Mononuclear cell (primary cell): ENCODE data around the gene INPP5D. TPM values are rescaled to one million over a fixed set of nuclear protein-coding genes. Genes with fewer than 3 reads are reported as not detected.
"Not testable (repeated sequence)": the region's sequence is repeated elsewhere in the genome, so short reads cannot be mapped to it uniquely, and the experiment has no call there.

Source experiments
- H3K27me3 ChIP-seq: 2 replicates; pipeline ENCODE4 v1.6.0; 2011; ENCODE audit warnings: low read length, control low read depth; ENCODE audit not compliant: insufficient read depth
- H3K4me1 ChIP-seq: 2 replicates; pipeline ENCODE4 v1.5.1; 2011; ENCODE audit warnings: mild to moderate bottlenecking, low read length, control low read depth; ENCODE audit not compliant: insufficient read depth
- H3K4me3 ChIP-seq: 2 replicates; pipeline ENCODE4 v1.5.1; 2011; ENCODE audit warnings: mild to moderate bottlenecking, low read length, moderate library complexity
- H3K9me3 ChIP-seq: 2 replicates; pipeline ENCODE4 v1.5.1; 2011; ENCODE audit warnings: low read depth, mild to moderate bottlenecking, control low read depth, low read length
- total RNA-seq: library from RNA; depleted of rRNA; stranded (reverse); fragments of >200 nt; gene quantifications from one replicate; pipeline ENCODE4 v1.2.3, GENCODE V29; 2012

Gene INPP5D
- total RNA-seq, result 122 TPM

DNA sequence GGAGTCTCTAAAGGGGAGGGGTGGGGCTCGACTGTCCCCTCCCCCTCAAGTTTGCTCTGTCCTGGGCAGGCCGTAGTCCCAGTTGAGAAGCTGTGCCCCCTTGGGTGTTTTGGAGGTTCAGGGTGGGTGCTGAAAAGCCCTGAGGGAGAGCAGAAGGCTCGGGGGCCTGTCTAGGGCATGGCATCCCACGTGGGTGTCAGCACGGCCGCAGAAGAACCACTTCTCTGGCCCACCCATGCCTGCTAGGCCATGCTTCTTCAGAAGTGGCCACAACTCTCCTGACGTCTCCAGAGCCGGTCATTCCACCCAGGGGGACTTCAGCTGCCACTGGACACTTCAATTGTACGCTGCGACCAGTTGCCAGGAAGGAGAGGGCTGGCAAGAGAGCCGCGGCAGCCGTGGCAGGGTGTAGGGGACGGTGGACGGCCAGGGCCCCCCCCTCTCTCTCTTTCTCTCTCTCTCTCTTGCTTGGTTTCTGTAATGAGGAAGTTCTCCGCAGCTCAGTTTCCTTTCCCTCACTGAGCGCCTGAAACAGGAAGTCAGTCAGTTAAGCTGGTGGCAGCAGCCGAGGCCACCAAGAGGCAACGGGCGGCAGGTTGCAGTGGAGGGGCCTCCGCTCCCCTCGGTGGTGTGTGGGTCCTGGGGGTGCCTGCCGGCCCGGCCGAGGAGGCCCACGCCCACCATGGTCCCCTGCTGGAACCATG is at the start of gene INPP5D:
TSS of gene INPP5D (plus strand) at position 546 of the 704 bp plus-strand sequence. CDS start at position 683, 137 bp downstream.
- Histone ChIP-seq H3K4me3 (peak within 1 kb of the TSS; percentile 97), H3K4me1 (peaks cover 47% of the 10 kb centered on the region), H3K27me3 (no peaks in the 10 kb centered on the region), H3K9me3 (no peaks in the 10 kb centered on the region)

- peaks cover 4% of the 10 kb centered on the region for H3K4me1 ChIP-seq
- no peaks in the 10 kb centered on the region for H3K9me3 ChIP-seq
- no peak overlapping the region for H3K4me3 ChIP-seq
- H3K27me3 ChIP-seq, result no peaks in the 10 kb centered on the region
These were observed 49.4 kb upstream of the INPP5D start for GRCh38 chr2:233010569-233011267.

DNA sequence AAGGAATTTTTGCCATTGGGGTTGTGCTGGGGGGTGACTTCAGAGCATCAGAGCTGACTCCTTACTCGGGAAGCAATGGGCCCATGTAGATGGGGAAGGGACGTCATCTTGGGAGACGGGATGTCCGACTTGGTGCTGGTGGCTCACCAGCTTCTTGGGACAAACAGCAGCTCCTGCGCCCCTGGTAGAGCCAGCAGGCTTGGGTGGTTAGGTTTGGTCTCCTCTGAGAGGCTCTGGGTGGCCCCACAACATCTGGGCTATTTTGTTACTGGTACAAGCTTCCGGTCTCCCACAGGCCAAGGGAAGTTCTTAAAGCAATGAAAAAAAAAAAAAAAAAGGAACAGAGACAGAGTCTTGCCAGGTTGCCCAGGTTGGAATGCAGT is 48.9 kb upstream of the INPP5D start:
- no peak overlapping the region for H3K4me3 ChIP-seq
- H3K27me3 ChIP-seq, result no peaks in the 10 kb centered on the region
- H3K9me3 ChIP-seq, result no peaks in the 10 kb centered on the region
- H3K4me1 ChIP-seq, result peaks cover 4% of the 10 kb centered on the region

- peaks cover 4% of the 10 kb centered on the region for H3K4me1 ChIP-seq
- no peaks in the 10 kb centered on the region for H3K27me3 ChIP-seq
- no peak overlapping the region for H3K4me3 ChIP-seq
- no peaks in the 10 kb centered on the region for H3K9me3 ChIP-seq
These were observed 48.4 kb upstream of the INPP5D start for GRCh38 chr2:233011702-233012131.

GRCh38 chr2:233012301-233012971 is 47.7 kb upstream of the INPP5D start:
- no peak overlapping the region for H3K4me3 ChIP-seq
- no peaks in the 10 kb centered on the region for H3K27me3 ChIP-seq
- H3K9me3 ChIP-seq, result no peaks in the 10 kb centered on the region
- H3K4me1 ChIP-seq, result peaks cover 4% of the 10 kb centered on the region

DNA sequence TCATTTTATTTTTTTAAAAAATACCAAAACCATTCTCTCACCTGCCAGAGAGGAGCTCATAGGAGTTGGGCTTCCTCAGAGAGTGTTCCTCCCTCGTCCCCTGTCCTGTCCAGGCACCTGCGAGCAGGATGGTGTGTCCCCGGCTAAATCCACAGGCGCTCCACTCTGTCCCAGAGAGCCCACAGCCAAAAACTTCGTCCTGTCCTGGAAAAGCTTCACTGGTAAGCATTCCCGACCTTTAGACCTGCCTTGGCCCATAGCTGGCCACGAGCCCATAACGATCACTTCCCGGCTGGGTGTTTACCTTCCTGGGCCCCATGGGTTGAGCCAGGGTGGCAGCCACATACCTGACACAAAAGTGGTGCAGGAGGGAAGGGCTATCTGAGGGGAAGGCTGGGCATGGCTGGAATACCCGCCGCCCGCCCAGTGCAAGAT is 47.1 kb upstream of the INPP5D start, which contains the start of gene NGEF:
TSS of gene NGEF (minus strand) at position 230 of the 435 bp plus-strand sequence. CDS start 38,366 bp downstream, outside the sequence.
- Histone ChIP-seq H3K27me3 (no peaks in the 10 kb centered on the region), H3K9me3 (no peaks in the 10 kb centered on the region), H3K4me3 (no peak within 1 kb of the TSS), H3K4me1 (peaks cover 4% of the 10 kb centered on the region)

DNA sequence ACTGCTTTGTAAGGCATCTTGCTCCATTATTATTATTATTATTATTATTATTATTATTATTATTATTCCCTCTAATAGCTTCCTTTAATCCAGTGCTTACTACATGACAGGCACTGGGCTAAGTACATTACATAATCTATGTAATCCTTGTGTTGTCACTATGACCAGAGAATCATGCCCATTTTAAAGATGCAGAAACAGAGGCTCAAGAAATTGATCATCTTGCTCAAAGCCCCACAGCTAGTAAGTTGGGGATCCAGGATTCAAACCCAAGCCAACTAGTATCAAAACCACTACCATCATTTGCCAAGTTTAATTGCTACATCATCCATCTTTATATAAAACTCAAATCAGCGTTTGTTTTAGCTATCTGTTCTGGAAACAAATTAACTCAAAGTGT is 46.5 kb upstream of the INPP5D start:
- peaks cover 4% of the 10 kb centered on the region for H3K4me1 ChIP-seq
- no peaks in the 10 kb centered on the region for H3K27me3 ChIP-seq
- H3K4me3 ChIP-seq, result no peak overlapping the region
- no peaks in the 10 kb centered on the region for H3K9me3 ChIP-seq

DNA sequence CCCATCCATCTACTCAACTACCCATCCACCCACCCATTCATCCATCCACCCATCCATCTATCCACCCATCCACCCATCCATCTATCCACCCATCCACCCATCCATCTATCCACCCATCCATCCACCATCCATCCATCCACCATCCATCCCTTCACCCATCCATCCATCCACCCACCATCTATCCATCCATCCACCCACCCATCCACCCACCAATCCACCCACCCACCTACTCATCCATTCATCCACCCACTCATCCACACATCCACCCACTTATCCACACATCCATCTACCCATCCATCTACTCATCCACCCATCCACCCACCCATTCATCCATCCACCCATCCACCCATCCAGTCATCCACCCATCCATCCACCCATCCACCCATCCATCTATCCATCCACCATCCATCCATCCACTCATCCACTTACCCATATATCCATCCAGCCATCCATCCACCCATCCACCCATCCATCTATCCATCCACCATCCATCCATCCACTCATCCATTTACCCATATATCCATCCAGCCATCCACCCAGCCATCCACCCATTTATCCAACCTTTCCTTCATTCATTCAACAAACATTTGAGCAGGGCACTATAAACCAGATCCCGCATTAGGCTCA is 45.0 kb upstream of the INPP5D start:
- Histone ChIP-seq H3K4me1 (peaks cover 4% of the 10 kb centered on the region), H3K9me3 (no peaks in the 10 kb centered on the region), H3K4me3 (no peak overlapping the region), H3K27me3 (no peaks in the 10 kb centered on the region)

DNA sequence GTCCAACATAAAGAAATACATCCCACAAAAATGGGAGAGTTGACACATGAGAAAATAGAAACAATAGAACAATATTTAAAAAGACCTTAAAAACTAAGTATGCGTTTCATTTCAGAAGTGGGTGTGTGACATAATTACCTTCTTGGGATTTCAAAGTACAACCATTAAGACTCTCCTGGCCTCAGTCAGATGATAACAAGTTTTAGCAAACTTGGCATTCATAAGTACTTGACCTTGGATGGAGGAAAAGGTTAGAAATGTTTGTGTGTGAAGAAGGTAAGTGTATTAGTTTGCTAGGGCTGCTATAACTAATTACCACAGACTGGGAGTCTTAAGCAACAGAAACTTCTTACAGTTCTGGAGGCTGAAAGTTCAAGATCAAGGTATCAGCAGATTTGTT is 42.2 kb upstream of the INPP5D start:
- Histone ChIP-seq H3K27me3 (no peaks in the 10 kb centered on the region), H3K9me3 (no peaks in the 10 kb centered on the region), H3K4me3 (no peak overlapping the region), H3K4me1 (no peaks in the 10 kb centered on the region)

- H3K9me3 ChIP-seq, H3K4me3 ChIP-seq, H3K27me3 ChIP-seq, H3K4me1 ChIP-seq: not testable (repeated sequence)
These were observed 40.5 kb upstream of the INPP5D start for GRCh38 chr2:233019610-233020009.

- no peaks in the 10 kb centered on the region for H3K4me1 ChIP-seq
- H3K4me3 ChIP-seq, result no peak overlapping the region
- H3K9me3 ChIP-seq, result no peaks in the 10 kb centered on the region
- H3K27me3 ChIP-seq, result no peaks in the 10 kb centered on the region
These were observed 39.7 kb upstream of the INPP5D start for GRCh38 chr2:233020454-233020853.

- Histone ChIP-seq H3K27me3 (no peaks in the 10 kb centered on the region), H3K4me1 (no peaks in the 10 kb centered on the region), H3K4me3 (no peak overlapping the region), H3K9me3 (no peaks in the 10 kb centered on the region)
These were observed 38.4 kb upstream of the INPP5D start for GRCh38 chr2:233021771-233022170.

DNA sequence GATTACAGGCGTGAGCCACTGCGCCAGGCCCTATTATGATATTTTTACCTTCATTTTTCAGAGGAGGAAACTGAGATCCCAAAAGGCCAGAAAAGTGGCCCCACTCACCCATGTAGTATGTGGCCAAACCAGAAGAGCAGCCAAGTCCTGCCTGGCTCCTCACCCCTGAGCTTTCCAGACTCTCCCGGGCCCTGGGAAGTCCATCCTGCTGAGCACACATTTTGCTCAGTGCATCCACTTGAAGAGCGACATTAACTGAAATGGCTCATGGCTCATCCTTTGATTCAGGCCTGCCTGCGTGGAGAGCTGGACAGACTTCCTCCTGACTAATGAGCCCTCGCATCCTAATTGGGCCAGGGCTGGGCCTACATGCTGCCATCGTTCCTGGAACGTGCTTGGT is 37.6 kb upstream of the INPP5D start:
- Histone ChIP-seq H3K4me3 (no peak overlapping the region), H3K9me3 (no peaks in the 10 kb centered on the region), H3K27me3 (no peaks in the 10 kb centered on the region), H3K4me1 (no peaks in the 10 kb centered on the region)

DNA sequence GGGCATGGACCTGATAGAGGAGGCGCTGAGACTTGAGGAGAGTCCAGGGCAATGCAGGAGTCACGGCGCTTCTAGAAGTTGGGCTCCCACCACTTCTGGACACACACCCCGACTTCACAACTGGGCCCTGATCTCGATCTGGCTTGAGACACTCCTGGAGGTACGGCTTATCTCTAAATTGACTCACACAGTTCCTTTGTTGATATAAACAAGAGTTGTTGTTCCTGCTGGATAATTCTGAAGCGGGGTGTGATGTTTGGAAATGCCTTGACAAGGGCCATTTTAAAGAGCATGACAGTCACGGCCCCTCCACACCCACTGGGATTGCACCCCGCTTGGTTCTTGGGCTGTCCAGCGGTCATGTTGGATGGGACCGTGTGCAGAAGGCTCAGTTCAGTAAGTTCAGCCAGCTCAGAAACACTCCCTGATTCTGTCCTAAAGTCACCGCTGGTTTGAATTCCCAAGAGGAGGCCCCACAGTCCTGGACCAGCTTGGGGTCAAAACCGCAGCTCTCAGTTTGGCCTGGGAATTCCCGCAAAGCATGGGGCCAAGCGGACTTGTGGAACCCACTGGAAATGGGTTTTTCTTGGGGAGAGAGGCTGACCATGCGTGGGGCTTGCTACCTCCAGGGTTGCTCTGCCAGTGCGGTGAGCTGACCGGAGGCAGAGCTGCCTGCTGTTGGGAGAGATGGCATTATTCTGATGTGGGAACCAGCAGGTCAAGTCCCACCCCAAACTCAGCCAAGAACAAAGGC is 37.0 kb upstream of the INPP5D start:
- H3K4me1 ChIP-seq, result no peaks in the 10 kb centered on the region
- H3K27me3 ChIP-seq, result no peaks in the 10 kb centered on the region
- H3K9me3 ChIP-seq, result no peaks in the 10 kb centered on the region
- H3K4me3 ChIP-seq, result no peak overlapping the region
